GM23338 (cell line): ENCODE measurements around the gene AGRN.

Experiments
- CREB1 ChIP-seq: fragments of 250-450 bp; sonication (Bioruptor Pico); IDR thresholded peaks from 2 replicates; pipeline ENCODE4 v1.5.0; 2020; ENCODE audit warnings: low read depth, mild to moderate bottlenecking, moderate library complexity
- CTCF ChIP-seq, 2 experiments: fragments of 200-600 bp in 1 of 2; sonication (generic) in 1 of 2; conservative IDR thresholded peaks; 2 replicates each; pipeline versions ENCODE4 v1.5.1 to v1.6.1; 2016 to 2017; ENCODE audit warnings: antibody characterized with exemption in 2 of 2, low read depth in 2 of 2, mild to moderate bottlenecking in 2 of 2, moderate library complexity in 1 of 2
- POLR2AphosphoS5 ChIP-seq: IDR thresholded peaks from 2 replicates; pipeline ENCODE4 v1.6.1; 2016; ENCODE audit warnings: antibody characterized with exemption, low read depth
- REST ChIP-seq: IDR thresholded peaks from one replicate; pipeline ENCODE4 v1.6.1; 2018; ENCODE audit warnings: antibody characterized with exemption; ENCODE audit not compliant: unreplicated experiment

GRCh38 chr1:1082776-1083415 lies 63.0 kb downstream of the AGRN start:
- TF ChIP-seq CTCF (conservative IDR thresholded peaks at IDR 0.05; ENCODE audit: low read depth in 2 of 2), result no peak
- no peak for TF ChIP-seq REST
- no peak for TF ChIP-seq POLR2AphosphoS5
- no peak for TF ChIP-seq CREB1 (CRISPR knock-in tag)
